Adrenal gland (tissue), 12 donors: Measurements from ENCODE around the gene VASP. TPM values are rescaled to one million over a fixed set of nuclear protein-coding genes. Genes with fewer than 3 reads are reported as not detected.

Experiments
- DNase-seq, 7 donors: peaks; one replicate each; pipeline ENCODE4 v3.0.0-alpha.2; 2019 to 2020
- H3K27ac ChIP-seq, 5 donors: fragments of 200-600 bp; sonication (generic) in 4 of 5; 1 replicate in 3 of 5; 2 replicates in 2 of 5; pipeline versions ENCODE4 v1.5.1 to v1.8.0; 2016 to 2020; ENCODE audit warnings: mild to moderate bottlenecking in 1 of 5
- H3K27me3 ChIP-seq: fragments of 200-600 bp; 2 replicates; pipeline ENCODE4 v1.8.0; 2021
- H3K36me3 ChIP-seq, 2 donors: fragments of 200-600 bp; replicated peaks in 1 of 2; 1 replicate in 1 of 2; 2 replicates in 1 of 2; pipeline versions ENCODE4 v1.5.1 to v1.8.0; 2018 to 2022
- H3K4me1 ChIP-seq, 2 donors: fragments of 200-600 bp; replicated peaks in 1 of 2; 1 replicate in 1 of 2; 2 replicates in 1 of 2; pipeline versions ENCODE4 v1.5.1 to v1.8.0; 2018 to 2021
- H3K4me3 ChIP-seq, 4 donors: fragments of 200-600 bp; sonication (generic) in 3 of 4; one replicate each; pipeline ENCODE4 v1.5.1; 2016 to 2018
- H3K9me3 ChIP-seq, 3 donors: fragments of 200-600 bp; sonication (generic) in 1 of 3; replicated peaks in 1 of 3; 1 replicate in 2 of 3; 2 replicates in 1 of 3; pipeline versions ENCODE4 v1.5.1 to v1.8.0; 2016 to 2021
- CTCF ChIP-seq, 6 experiments: fragments of 450-650 bp in 4 of 6; fragments of 200-600 bp in 2 of 6; sonication (generic) in 1 of 6; IDR thresholded peaks; 1 replicate in 5 of 6; 2 replicates in 1 of 6; pipeline versions ENCODE4 v1.5.1 to v1.8.0; 2016 to 2021; ENCODE audit warnings: antibody characterized with exemption in 6 of 6, mild to moderate bottlenecking in 2 of 6, moderate library complexity in 1 of 6
- POLR2A ChIP-seq, 2 donors: fragments of 450-650 bp; IDR thresholded peaks; one replicate each; pipeline ENCODE4 v1.6.1; 2017; ENCODE audit warnings: antibody characterized with exemption in 2 of 2, mild to moderate bottlenecking in 2 of 2, moderate library complexity in 1 of 2
- WGBS, 4 donors: extraction: QIAGEN DNeasy Blood & Tissue Kit in 2 of 4; methylation state at CpG; one replicate each; pipeline versions ENCODE4 v1.1.5 to v1.1.7; 2013 to 2017; 5-methylcytosine and 5-hydroxymethylcytosine counted together
- intact Hi-C, 2 donors: fragments of 100-400 bp; cut with DNase I; formaldehyde crosslinking; loops; one replicate each; pipeline versions ENCODE4 v1.14.1 to v1.15.0; 2022 to 2023
- polyA plus RNA-seq, 3 donors: library from polyadenylated mRNA; stranded (reverse); fragments of 200-250 nt in 2 of 3; fragments of 350-450 nt in 1 of 3; fragmentation: Illumina TruSeq in 1 of 3; extraction: RNeasy Lipid Tissue Mini Kit (QIAGEN cat#74804) in 1 of 3; gene quantifications; one replicate each; pipeline ENCODE4 v1.2.3, GENCODE V29; 2013 to 2014
- total RNA-seq, 9 donors: library from RNA; depleted of rRNA in 4 of 9; stranded (reverse); fragments of >200 nt in 4 of 9; fragments of 120-200 nt in 1 of 9; fragmentation: NEBNext Ultra II Directional in 1 of 9; extraction: Animal tissue kit (Norgen Biotek cat#: 25700) in 1 of 9; gene quantifications; one replicate each; pipeline versions ENCODE4 v1.1.0 to v1.2.4, GENCODE V29; 2013 to 2023
- donor health status: healthy with polysubstance abuse.
- donor health status: Bipolar disorder and iron deficiency.
- donor health status: DM: yes; HTN: yes; CAD: no.
- donor health status: DM: no; HTN: no; CAD: no.
- donor health status: DM: no; HTN: no; CAD: no.
- donor health status: DM: yes; HTN: yes; CAD: no.

VASP gene
- total and polyA plus RNA-seq, 12 donors: 28.7 to 118 (median 63.2) TPM

- Histone ChIP-seq H3K4me1 (peaks cover 19 to 20% of the 10 kb centered on the region in 2 donors), H3K27ac (no peak overlapping the region), H3K36me3 (no peaks in the 10 kb centered on the region), H3K4me3 (peak overlapping the region in 3 of 4 donors; percentile 40 to 68 (median 62)), H3K27me3 (no peaks in the 10 kb centered on the region), H3K9me3 (no peaks in the 10 kb centered on the region)
- WGBS, 4 donors: 0 to 1% (median 1%) methylated on average over 7 to 54 of the region's 54 CpGs
- TF ChIP-seq CTCF (IDR thresholded peaks at IDR 0.05) (peak in 1 of 6 experiments; percentile 7), POLR2A (IDR thresholded peaks at IDR 0.05) (no peak)
- intact Hi-C loops: no loop called here
- DNase-seq: peak in 5 of 7 donors; percentile 40 to 59 (median 50)
Observed at GRCh38 chr19:45496349-45496953, 10.8 kb upstream of the VASP start.

GRCh38 chr19:45497791-45498190 lies 9.5 kb upstream of the VASP start:
- H3K36me3 ChIP-seq: no peaks in the 10 kb centered on the region
- peaks cover 19 to 20% of the 10 kb centered on the region in 2 donors for H3K4me1 ChIP-seq
- H3K27me3 ChIP-seq: no peaks in the 10 kb centered on the region
- TF ChIP-seq POLR2A (IDR thresholded peaks at IDR 0.05) (no peak), CTCF (IDR thresholded peaks at IDR 0.05) (no peak)
- 24 to 35% (median 29%) methylated on average over 15 to 16 of the region's 16 CpGs for WGBS, 4 donors
- no peak overlapping the region for H3K4me3 ChIP-seq
- intact Hi-C loops: no loop called here
- no peak overlapping the region for H3K27ac ChIP-seq
- H3K9me3 ChIP-seq: no peaks in the 10 kb centered on the region
- no peak for DNase-seq

GRCh38 chr19:45498411-45499195 lies 8.7 kb upstream of the VASP start, which contains the start of gene PPM1N:
Gene PPM1N (plus strand): TSS chr19:45498443. CDS start chr19:45498473, 30 bp downstream.
- H3K27me3 ChIP-seq: no peaks in the 10 kb centered on the region
- intact Hi-C loops: no loop called here
- no peak for TF ChIP-seq POLR2A (IDR thresholded peaks at IDR 0.05)
- TF ChIP-seq CTCF (IDR thresholded peaks at IDR 0.05): peak in 1 of 6 experiments; percentile 21
- peak in 1 of 7 donors; percentile 13 for DNase-seq
- no peaks in the 10 kb centered on the region for H3K9me3 ChIP-seq
- H3K4me1 ChIP-seq: peaks cover 19 to 20% of the 10 kb centered on the region in 2 donors
- WGBS, 4 donors: 1 to 12% (median 1%) methylated on average over 12 to 89 of the region's 89 CpGs
- peak within 1 kb of the TSS in 1 of 4 donors; percentile 68 for H3K4me3 ChIP-seq
- H3K36me3 ChIP-seq: no peaks in the 10 kb centered on the region
- H3K27ac ChIP-seq: no peak within 1 kb of the TSS
